Measurements from ENCODE around the gene ARF1. TPM values are rescaled to one million over a fixed set of nuclear protein-coding genes. Genes with fewer than 3 reads are reported as not detected.

ARF1 gene
- polyA plus RNA-seq, 1 donor, result 250 TPM

Other genes starting within 250 kb of the ARF1 start
- 11.3 TPM for gene WNT9A, start 134.8 kb upstream of the ARF1 start, polyA plus RNA-seq (ENCODE audit: insufficient read length)
- gene WNT3A, start 75.7 kb upstream of the ARF1 start, polyA plus RNA-seq (ENCODE audit: insufficient read length), result not detected
- 15.5 TPM for gene C1orf35, start 20.6 kb downstream of the ARF1 start, polyA plus RNA-seq (ENCODE audit: insufficient read length)
- 35.6 TPM for gene MRPL55, start 26.6 kb downstream of the ARF1 start, polyA plus RNA-seq (ENCODE audit: insufficient read length)
- gene GUK1, start 57.6 kb downstream of the ARF1 start, polyA plus RNA-seq (ENCODE audit: insufficient read length), result 153 TPM
- 1.2 TPM for gene GJC2, start 67.2 kb downstream of the ARF1 start, polyA plus RNA-seq (ENCODE audit: insufficient read length)
- 5.3 TPM for gene IBA57, start 83.1 kb downstream of the ARF1 start, polyA plus RNA-seq (ENCODE audit: insufficient read length)
- 556 TPM for gene OBSCN, start 125.3 kb downstream of the ARF1 start, polyA plus RNA-seq (ENCODE audit: insufficient read length)

Data from hindlimb muscle (tissue), 1 donor.